GM04504 (cell line): ENCODE results near the gene HOPX.
"Not testable (repeated sequence)": the region's sequence is repeated elsewhere in the genome, so short reads cannot be mapped to it uniquely, and the experiment has no call there.

ENCODE experiments used
- DNase-seq: peaks from one replicate; pipeline ENCODE4 v3.0.0-alpha.2; 2012; ENCODE audit warnings: low read depth

HOPX gene

DNA sequence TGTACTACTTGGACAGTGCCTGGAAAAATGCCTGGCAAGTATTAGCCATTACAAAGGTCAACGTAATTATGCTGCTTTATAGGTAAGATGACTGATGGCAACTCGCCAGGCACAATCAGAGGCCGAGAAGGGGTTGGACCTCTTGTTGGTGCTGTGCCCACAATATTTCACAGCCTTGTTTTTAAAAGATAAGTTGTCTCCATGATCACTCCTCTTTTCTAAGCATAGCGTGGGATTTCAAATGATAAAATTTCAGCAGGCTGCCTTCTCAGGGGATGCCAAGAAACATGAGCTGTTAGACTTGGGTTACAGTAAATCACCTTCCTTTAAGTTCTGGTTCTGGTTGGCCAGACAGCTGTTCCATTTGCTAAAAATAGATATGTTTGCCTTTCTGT lies 26.9 kb downstream of the HOPX start:
- DNase-seq = no peak

DNA sequence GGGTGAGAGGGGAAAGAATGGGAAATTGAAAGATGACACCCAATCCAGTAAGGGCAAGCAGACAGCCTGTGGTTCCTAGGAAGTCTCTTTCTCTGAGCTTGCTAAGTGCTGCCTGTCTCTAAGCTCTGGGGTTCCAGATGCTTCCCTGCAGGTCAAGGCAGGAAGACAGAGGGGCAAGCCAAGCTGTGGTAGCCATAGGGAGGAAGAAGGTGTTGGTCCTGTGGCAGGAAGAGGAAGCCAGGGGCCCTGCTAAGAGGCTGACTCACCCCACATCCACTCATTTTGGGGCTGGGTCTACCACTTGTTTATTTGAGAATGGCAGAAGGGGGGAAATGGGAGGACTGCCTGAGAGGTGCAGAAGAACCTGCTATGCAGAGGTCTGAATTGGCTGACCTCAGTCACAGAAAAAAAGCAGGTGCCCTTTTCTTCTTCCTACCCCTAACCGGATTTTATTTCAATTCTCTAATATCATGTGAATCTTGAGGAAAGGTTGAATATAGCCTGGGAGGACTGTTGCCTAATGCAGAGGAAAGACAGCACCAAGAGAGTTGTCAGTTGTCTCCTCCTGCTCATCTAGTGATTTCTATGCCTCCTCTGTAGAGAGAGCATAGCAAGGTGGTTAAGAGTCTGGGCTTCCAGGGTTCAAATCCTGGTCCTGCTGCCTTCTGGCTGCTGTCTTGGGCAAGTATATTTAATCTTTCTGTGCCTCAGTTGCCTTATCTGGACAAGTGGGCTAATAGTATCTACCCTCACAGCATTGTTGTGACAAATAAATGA lies 27.4 kb downstream of the HOPX start:
- DNase-seq = no peak

DNA sequence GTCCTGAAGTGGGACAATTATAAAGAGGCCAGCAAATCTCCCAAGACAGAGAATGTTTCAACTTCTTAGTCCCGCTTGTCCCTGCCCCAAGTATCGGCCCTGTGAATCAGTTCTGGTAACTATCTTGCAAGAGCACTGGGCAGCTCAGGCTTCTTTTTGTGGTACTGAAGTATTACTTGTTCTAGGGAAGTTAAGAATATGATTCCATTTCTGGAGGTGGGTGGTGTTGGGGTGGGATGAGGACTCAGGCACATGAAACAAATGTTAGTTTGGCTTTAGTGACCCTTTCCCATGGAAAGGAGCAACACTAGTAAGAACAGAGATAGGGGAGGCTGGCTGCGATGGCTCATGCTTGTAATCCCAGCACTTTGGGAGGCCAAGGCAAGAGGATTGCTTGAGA lies 28.9 kb downstream of the HOPX start:
- DNase-seq = no peak

DNA sequence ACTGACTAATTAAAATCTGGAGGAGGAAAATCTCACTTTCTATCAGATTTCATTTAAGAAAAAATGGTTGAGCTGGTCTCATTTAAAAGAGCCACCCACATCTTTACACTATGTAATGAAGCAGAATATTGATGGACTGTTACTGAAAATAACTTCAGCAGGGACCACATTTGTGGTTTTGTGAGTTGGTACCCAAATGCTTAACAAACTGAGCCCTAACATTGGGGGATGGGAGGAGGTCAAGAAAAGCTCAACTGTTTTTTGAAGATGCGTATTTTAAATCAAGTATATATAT lies 30.1 kb downstream of the HOPX start:
- DNase-seq = no peak

DNA sequence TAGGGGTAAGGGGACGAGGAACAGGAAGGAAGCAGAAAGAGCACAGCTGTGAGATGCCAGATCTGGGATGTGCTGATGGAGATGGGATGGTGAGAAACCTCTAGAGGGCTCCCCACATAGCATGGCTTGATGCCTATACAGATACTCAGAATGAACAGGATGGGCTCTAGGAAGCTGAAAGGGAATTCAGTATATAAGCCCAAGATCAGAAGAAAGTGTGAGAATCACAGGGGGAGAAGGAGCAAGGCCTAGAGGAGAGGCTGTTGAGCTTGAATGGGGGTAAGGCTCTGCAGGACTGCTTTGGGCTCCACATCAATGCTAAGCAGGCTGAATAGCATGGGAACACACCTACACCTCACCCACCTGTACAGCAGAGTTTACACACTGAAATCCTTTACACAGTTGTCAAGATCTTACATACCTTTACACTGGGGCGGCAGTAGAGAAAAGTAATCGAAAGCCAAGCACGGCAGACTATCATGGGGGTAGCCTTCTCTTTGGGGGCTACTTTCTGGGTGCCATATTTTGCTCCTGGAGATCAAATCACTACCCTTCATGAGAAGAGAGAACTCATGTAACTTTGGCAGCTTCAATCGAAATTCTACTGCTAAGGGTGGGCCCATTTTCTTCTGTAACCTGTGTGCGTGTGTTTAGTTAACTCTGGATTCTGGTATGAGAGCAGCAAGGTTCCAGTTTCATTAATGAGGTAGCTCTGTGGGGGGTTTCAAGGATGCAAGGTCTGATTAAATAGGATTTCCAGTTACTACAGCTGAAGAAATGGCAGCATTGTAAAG lies 30.6 kb downstream of the HOPX start:
- DNase-seq = no peak

DNA sequence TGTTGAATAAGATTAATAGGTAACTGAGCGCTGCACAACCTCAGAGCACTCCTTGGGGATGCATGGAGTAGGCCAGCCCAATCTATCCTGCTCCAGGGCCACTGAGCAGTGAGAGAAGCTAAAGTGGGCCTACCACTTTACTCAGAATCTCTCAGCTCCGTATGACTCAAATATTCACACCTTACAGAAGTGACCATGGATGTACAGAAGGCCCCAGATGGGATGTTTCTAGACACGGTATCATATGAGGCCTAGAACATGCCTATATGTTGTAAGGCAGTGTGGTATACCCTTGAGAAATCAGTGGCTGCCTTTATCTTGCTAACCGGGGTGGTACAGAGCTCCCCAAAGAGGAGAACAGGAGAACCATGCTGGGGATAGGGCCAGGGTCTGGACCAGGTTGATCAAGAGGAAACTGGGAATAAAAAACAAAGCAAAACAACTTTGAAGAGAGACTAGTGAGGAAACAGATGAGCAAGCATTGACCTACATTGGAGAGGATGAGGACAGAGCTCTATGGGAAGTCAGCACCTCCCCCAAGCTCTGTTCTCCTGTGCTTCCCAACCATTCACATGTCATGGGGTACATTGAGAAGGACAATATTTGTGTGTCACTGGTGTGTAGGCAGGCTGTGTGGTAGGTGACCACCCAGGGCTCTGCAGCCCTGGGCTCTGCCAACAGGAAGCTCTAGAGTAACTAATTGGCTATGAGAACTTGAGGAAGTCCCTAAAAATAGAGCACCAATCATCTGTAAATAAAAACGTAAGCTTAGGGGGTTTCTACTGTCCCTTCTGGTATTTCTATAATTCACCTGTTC lies 31.4 kb downstream of the HOPX start:
- DNase-seq = no peak

DNA sequence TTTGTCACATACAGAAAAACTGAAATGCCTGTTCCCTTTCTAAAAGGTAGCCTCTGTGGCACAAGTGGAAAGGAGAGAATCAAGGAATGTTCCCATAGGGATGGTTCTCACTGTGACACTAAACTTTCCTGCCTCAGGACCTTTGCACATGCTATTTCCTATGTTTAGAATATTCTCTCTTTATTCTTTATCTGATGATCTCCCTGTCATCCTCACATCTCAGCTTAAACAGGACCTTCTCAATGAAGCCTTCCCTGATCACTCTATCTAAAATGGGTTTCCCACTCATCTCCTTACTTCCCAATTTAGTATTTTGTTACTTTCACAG lies 32.3 kb downstream of the HOPX start:
- DNase-seq = no peak

DNA sequence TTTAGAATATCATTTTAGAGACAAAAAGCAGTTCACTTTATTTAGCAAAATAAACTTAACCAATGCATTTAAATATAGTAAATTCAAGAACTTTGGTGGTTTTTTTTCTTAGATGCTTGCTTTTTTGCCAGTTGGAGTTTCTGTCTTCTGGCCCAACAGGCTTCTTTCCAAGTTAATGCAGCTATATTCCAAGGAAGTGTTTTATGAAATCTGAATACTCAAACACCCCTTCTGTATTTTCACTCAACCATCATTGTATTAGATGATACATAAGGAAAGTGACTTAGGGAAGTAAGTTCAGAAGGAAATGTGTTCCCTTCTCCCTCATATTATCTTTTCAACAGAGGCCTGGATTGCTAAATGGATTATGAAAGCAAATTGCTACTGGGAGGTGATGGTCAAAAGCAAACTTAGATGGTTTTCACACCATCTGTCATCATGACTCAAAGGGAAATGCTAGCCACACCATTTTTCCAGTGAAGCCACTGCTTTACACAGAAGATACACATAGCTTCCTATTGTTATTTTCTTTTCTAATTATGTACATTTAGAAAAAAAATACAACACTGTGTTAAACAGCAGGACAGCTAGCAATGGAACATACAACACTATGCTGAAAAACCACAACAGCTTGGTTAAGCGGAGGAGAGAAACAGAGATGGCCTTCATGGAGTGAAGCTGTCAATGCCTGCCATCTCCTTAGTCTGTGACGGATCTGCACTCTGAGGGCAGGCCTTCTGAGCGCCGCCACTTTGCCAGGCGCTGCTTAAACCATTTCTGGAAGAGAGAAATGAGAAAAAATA lies 32.9 kb downstream of the HOPX start:
- no peak for DNase-seq

DNA sequence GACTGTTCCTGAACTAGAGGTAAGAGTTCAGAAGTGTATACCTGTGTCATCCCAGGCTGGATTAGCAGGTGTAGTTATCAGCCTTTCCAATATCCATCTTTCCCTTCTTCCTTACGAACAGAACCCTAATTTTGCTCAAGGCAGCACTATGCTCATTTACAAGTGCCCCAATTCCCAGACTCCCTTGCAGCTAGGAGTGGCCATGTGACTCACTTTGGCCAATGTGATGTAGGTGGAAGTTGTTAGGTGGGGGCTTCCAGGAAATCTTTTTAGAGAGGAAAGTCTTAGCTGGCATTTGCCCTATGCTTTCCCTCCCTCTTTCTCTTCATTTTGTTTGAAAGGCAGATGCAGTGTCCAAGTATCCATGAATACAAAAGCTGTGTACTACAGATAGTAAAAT lies 34.8 kb downstream of the HOPX start:
- DNase-seq = no peak

DNA sequence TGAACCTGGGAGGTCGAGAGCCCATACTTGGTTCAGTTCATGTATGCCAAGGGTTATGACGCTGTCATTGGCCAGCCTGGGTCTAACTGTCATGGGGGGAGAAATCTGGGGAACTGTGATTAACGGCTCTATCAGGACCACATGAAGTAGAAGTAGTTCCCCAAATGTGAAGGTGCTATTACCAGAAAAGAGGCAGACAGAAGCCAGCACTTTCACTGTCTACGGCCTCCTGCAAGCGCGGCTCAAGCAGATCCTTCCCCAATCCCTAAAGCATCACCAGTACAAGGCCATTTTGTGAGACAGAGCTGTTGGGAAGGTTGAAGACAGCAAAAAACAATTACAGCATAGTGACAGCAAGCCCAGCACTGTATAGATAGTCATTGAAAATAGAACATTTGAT lies 37.5 kb downstream of the HOPX start:
- DNase-seq = no peak

DNA sequence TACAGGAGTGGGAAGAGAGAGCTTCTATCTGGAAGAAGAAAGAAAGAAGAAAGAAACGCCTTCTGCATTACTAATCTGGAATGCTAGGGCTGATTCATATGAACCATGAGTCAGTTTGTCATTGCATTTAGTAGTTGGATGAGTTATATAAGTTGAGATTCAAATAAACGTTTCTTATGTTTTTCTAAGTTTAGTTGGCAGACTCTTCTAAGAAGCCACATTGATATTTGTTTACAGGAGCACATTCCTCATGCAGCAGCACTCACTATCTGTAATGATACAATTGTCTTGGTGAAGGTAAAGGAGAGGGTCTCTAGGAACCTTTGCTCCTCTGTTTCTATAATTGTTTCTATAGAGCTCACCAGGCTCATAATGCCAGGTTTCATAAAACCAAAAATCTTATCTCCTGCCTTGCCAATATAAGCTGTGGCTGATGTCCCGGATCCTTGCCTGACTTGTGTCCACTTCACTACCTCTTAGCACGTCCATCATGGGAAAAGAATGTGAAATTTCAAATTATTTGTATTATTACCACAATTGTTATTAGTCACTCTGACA lies 39.5 kb downstream of the HOPX start:
- peak; percentile 72 for DNase-seq

DNA sequence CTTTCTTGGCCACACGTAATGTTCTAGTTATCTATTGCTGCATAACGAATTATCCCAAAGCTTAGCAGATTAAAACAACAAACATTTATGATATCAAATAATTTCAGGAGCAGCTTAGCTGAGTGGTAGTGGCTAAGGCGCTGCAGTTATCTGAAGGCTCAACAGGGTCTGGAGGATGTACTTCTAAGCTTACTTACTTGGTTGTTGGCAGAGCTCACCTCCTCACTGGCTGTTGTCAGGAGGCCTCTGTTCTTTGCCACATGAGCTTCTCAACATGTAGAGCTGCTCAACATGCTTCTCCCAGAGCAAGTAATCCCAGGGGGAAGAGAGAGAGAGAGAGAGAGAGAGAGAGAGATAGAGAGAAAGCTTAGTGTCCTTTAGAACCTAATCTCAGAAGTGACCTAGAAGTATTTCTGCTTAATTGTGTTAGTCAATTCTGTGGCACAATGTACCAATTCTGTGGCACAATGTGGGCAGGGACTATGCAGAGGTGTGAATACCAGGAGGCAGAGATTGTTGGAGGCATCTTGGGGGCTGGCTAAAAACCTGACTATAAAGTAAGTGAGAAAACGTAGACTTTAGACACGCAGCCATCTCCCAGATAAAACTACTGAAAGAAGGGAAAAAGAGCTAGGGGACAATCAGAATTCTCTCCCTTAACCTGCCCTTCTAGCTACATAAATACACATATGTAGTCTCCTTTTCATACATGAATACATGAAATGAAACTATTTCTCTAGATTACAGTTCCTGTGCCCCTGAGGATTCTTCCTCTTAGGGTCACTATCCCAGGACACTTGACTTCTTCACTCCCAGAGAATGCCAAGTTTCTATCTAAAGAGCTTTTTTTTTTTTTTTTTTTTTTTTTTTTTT lies 40.2 kb downstream of the HOPX start:
- no peak for DNase-seq

DNA sequence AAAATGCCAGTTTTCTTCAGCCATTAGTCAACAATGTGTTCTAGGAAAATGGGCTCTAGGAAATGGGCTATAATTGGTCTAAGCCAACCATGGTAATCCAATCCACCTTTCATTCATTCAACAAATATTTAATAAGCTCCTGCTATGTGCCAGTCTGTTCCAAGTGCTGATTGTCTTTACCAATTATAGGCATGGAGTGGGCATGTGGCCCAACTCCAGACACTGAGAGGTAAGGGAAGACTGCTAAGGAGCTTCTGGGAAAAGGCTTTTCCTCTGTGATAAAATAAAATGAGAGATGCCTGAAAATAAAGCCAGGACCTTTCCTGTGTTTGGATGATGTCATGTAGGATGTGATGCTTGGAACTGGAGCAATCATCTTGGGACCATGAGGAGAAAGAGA lies 43.3 kb downstream of the HOPX start:
- DNase-seq = no peak

DNA sequence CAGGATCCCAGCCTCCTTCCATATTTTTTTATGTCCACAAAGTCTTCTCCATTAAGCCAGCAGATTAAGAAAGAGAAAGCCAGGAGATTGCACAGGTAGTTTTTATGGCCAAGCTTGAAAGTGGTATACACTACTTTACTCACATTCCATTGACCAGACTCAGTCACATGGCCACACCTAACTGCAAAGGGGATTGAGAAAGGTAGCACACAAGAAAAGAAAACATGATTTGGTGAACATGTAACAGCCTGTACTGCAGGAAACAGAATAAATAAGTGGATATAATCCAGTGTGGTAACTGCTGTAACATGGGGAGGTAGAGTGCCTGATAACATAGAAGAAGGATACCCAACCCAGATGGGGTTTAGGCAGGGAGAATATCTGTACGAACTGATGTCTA lies 43.9 kb downstream of the HOPX start:
- DNase-seq = no peak

DNA sequence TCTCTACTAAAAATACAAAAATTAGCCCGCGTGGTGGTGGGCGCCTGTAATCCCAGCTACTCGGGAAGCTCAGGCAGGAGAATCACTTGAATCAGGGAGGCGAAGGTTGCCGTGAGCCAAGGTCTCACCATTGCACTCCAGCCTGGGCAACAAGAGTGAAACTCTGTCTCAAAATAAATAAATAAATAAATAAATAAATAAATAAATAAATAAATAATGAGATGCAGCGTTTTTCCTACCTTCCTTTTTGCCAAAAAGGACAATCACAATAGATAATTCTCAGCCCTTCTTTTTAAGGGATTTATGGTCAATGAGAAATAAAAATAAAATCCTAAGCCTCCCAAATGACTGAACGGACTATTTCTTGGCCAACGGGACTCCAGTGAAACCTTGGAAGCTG lies 46.1 kb downstream of the HOPX start:
- not testable (repeated sequence) for DNase-seq

DNA sequence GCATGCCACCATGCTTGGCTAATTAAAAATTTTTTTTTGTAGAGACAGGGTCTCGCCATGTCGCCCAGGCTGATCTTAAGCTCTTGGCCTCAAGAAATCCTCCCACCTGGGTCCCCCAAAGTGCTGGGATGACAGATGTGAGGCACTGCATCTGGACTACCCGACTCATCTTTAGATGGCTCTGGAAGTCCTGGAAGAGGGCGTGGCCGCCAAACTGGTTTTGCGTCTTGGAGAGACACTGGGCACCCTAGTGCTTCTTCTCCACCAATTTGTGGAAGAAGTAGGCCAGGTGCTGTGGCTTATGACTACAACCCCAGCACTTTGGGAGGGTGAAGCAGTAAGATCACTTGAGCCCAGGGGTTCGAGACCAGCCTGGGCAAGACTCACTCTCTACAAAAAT lies 47.6 kb downstream of the HOPX start:
- no peak for DNase-seq

DNA sequence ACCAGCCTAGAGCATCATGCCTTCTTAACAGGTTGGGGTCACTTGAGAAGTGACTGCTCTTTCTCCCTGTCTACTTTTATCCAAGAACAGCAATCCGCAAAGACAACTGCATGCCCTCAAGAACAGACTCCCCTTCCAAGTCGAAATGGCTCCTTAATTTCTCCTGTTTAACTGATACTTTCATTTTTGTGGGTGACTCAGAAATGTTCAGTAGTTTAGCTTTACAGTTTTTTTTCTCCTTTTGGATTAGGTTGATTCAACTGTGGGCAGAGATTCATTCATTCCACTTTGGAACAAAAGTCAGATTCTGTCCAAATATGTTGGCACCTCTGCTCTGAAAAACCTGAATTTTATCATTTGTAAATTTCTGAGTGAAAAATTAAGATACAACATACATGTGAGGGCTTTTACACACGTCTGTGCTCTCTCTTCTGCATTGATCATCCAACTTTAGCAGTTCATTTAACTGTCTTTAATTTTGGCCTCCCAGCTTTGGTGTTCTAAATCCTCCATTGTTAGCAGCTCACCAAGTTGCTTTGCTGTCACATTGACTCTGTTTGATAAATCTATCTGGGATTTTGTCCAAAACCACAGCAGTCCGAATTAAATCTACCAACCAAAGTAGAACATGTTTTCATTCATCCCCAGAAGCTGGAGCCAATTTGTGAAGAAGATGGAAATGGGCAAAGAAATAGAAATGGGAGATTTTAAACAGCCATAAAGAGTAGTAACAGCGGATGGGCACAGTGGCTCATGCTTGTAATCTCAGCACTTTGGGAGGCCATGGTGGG lies 50.0 kb downstream of the HOPX start:
- peak; percentile 38 for DNase-seq

DNA sequence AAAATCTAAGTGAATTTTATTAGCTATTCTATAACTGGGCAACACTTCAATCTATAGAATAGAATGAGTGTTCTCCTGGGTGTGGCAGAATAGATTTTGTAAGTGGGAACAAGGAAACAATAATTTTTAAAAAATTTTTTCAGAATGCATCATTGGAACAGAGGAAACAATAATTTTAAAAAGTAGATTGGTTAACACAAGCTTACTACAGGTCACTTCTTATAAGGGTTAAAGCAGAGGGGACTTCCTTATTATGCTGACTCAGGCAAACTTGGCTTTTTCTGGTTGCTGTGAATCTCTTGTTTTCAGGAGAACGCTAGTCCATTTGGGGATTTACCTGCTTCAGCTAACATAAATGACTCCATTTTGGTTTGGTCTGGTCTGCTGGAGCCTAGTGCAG lies 52.5 kb downstream of the HOPX start:
- no peak for DNase-seq

DNA sequence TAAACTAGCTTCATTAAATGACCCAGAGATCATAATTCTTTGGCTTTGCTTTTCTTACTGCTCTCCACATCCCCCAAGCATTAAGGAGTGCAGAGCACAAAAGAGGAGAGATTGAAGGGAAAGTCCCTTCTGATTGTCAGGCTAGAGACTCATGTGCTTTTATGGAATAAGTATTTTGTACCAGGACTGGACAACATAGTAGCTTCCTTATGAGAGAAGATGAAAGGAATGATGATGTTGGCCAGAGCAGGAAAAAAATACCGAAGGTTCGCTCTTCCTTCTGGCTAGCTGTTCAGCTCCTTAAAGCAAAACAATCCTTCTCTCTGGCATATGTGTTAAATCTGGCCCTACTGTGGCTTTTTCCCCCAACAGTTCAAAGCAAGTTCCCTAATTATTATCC lies 53.1 kb downstream of the HOPX start:
- no peak for DNase-seq

DNA sequence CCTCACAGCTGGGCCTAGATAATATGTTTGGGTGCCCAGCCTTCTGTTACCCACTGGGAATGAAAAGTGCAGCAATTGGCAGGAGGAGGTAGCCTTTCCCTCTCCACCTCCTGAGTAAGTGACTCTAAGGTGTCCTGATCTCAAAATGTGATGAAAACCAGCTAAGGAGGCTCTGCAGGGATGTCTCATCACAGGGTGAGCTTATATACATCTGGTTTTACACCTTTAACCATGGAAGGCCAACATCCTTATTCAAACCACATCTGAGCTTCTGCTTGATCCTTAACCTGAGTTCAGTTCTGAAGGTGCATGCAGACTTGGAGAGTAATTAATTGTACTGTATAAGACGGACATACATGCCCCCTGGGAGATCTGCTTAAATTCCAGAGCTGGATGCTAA lies 53.7 kb downstream of the HOPX start:
- DNase-seq = no peak
